ENCODE measurements around the gene APOA5. TPM values are rescaled to one million over a fixed set of nuclear protein-coding genes. Genes with fewer than 3 reads are reported as not detected.

APOA5 gene
- total and polyA plus RNA-seq, 2 of the 13 experiments (the other 11 are each of a cell fraction or from before 2014, with no cell fraction given), result 44.0 to 49.1 TPM

GRCh38 chr11:116840224-116840745, 48.6 kb upstream of the APOA5 start (continued):
- TF ChIP-seq ZNF432 (CRISPR knock-in tag; IDR thresholded peaks at IDR 0.05; ENCODE audit: borderline replicate concordance) (no peak), NR2F2 (IDR thresholded peaks at IDR 0.05; ENCODE audit: borderline replicate concordance, low read depth) (no peak), ZNF33A (CRISPR knock-in tag; IDR thresholded peaks at IDR 0.05; ENCODE audit: borderline replicate concordance) (peak; percentile 75; the same call in 1 of the 2 replicates), ZNF530 (CRISPR knock-in tag; IDR thresholded peaks at IDR 0.05; ENCODE audit: low read depth) (no peak), ZNF558 (CRISPR knock-in tag; IDR thresholded peaks at IDR 0.05; ENCODE audit: borderline replicate concordance) (no peak)

DNA sequence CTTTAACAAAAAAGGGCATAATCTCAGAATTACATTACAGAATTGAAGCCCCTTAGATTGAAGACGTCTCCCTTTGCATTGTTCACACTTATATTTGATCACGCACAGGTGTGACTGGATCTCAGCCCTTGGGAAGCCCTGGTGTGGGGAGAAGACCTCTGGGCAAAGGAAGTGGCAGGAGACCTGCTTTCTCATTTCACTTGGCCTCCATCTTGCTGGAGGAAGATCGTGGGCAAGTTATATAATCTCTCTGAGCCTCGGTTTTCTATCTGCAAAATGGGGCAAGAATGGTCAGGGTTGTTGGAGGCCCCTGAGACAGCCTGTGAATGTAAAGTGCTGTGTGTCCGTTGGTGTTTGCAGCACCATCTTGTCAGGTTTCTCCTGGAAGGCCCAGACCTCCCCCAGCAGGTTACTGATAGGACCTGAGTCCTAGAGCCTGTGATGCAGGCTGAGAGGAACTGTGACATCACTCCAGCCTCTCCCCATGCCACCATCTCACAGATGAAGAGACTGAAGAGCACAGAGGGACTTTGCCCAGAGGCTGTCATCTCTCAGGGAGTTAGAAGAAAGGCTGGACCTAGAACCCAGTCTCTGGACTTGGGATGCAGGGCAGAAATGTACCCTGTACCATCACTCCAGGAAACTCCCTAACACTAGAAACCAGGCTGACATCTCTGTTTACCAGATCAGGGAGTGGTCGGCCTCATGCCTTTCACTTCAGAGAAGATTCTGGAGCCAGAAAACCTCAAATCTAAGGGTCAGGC, 46.8 kb upstream of the APOA5 start:
- peaks cover 23% of the 10 kb centered on the region for H3K79me2 ChIP-seq (ENCODE audit: insufficient read depth, low read length)
- no TSS peak for BruUV-seq (replicated peaks)
- peaks cover 9% of the 10 kb centered on the region; the same call in 1 of the 2 replicates for H4K20me1 ChIP-seq (ENCODE audit: insufficient read depth, low read length)
- H3K4me1 ChIP-seq (ENCODE audit: insufficient read depth, low read length), result peaks cover 87% of the 10 kb centered on the region
- ChIA-PET POLR2A (interaction anchor here (1.5 to 18.4 kb wide), 10 partner anchors 12 to 307 kb away, joined by 7 to 1365 read pairs (median 27); partner anchors contain the start of genes APOA4, APOA5, APOC3 and PAFAH1B2), CTCF (ENCODE audit: low intra/inter-chr PET ratio, low total read pairs) (no interaction called here)
- no peak overlapping the region for H2AFZ ChIP-seq (ENCODE audit: low read length)
- H3K36me3 ChIP-seq (replicated peaks in 1 of 2; ENCODE audit: control insufficient read depth in 1 of 2, insufficient read depth in 2 of 2, low read length in 2 of 2), result peaks cover 0 to 2% of the 10 kb centered on the region in 2 experiments; a peak in 3 of 5 replicates
- peak overlapping the region; percentile 92 for H3K4me2 ChIP-seq (ENCODE audit: low read depth, low read length)
- ATAC-seq (no peak), FAIRE-seq (peak; percentile 56), DNase-seq (ENCODE audit: low spot score) (peak; percentile 20)
- no peaks in the 10 kb centered on the region for H3K9me3 ChIP-seq (ENCODE audit: low read length)
- in situ Hi-C loops (cut with HindIII; ENCODE audit: extremely low pct_ligation_motif_present, low pct_unique_long_range_greater_than_20kb) (loop anchor here (5.0 kb wide), 1 partner anchor 46 kb away; the partner anchor contains the start of gene APOA5), intact Hi-C loops (cut with micrococcal nuclease; ENCODE audit: unreplicated experiment) (no loop called here)
- H3K4me3 ChIP-seq (replicated peaks in 1 of 3; ENCODE audit: insufficient read depth in 1 of 3, low read depth in 2 of 3, low read length in 3 of 3), result peak overlapping the region in 1 of 3 experiments; percentile 92; a peak in 2 of 6 replicates
- H3K27me3 ChIP-seq (ENCODE audit: control insufficient read depth in 1 of 2, insufficient read depth in 2 of 2, low read length in 2 of 2), result no peaks in the 10 kb centered on the region
- H3K27ac ChIP-seq (ENCODE audit: extremely low read length, insufficient read depth, low read length), result peak overlapping the region; percentile 99
- H3K9ac ChIP-seq (ENCODE audit: insufficient read depth, low read depth, low read length), result peak overlapping the region; percentile 60; the same call in 1 of the 2 replicates
- WGBS (ENCODE audit: low lambda C conversion rate), result 52% methylated on average over 4 of the region's 6 CpGs
- TF ChIP-seq ZNF563 (CRISPR knock-in tag; IDR thresholded peaks at IDR 0.05) (no peak), ZBTB8A (CRISPR knock-in tag; IDR thresholded peaks at IDR 0.05; ENCODE audit: borderline replicate concordance, low read depth) (no peak), NR0B2 (CRISPR knock-in tag; IDR thresholded peaks at IDR 0.05) (no peak), SMAD3 (CRISPR knock-in tag; IDR thresholded peaks at IDR 0.05) (no peak), ARHGAP35 (CRISPR knock-in tag; IDR thresholded peaks at IDR 0.05; ENCODE audit: borderline replicate concordance) (no peak), CREB1 (IDR thresholded peaks at IDR 0.05) (peak; percentile 25; the same call in 1 of the 2 replicates), CREB1 (CRISPR knock-in tag; IDR thresholded peaks at IDR 0.05) (no peak), RORA (CRISPR knock-in tag; IDR thresholded peaks at IDR 0.05) (no peak), ZNF556 (CRISPR knock-in tag; IDR thresholded peaks at IDR 0.05; ENCODE audit: borderline replicate concordance) (no peak), SNAPC2 (CRISPR knock-in tag; IDR thresholded peaks at IDR 0.05) (no peak)
- TF ChIP-seq, protein P1, sequence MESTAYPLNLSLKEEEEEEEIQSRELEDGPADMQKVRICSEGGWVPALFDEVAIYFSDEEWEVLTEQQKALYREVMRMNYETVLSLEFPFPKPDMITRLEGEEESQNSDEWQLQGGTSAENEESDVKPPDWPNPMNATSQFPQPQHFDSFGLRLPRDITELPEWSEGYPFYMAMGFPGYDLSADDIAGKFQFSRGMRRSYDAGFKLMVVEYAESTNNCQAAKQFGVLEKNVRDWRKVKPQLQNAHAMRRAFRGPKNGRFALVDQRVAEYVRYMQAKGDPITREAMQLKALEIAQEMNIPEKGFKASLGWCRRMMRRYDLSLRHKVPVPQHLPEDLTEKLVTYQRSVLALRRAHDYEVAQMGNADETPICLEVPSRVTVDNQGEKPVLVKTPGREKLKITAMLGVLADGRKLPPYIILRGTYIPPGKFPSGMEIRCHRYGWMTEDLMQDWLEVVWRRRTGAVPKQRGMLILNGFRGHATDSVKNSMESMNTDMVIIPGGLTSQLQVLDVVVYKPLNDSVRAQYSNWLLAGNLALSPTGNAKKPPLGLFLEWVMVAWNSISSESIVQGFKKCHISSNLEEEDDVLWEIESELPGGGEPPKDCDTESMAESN (CRISPR knock-in tag; conservative IDR thresholded peaks at IDR 0.05), result no peak
- TF ChIP-seq, protein P2, sequence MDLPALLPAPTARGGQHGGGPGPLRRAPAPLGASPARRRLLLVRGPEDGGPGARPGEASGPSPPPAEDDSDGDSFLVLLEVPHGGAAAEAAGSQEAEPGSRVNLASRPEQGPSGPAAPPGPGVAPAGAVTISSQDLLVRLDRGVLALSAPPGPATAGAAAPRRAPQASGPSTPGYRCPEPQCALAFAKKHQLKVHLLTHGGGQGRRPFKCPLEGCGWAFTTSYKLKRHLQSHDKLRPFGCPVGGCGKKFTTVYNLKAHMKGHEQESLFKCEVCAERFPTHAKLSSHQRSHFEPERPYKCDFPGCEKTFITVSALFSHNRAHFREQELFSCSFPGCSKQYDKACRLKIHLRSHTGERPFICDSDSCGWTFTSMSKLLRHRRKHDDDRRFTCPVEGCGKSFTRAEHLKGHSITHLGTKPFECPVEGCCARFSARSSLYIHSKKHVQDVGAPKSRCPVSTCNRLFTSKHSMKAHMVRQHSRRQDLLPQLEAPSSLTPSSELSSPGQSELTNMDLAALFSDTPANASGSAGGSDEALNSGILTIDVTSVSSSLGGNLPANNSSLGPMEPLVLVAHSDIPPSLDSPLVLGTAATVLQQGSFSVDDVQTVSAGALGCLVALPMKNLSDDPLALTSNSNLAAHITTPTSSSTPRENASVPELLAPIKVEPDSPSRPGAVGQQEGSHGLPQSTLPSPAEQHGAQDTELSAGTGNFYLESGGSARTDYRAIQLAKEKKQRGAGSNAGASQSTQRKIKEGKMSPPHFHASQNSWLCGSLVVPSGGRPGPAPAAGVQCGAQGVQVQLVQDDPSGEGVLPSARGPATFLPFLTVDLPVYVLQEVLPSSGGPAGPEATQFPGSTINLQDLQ (CRISPR knock-in tag; IDR thresholded peaks at IDR 0.05), result no peak

Data from HepG2 (cell line).